ENCODE data around the gene NINL.
"Not testable (repeated sequence)": the region's sequence is repeated elsewhere in the genome, so short reads cannot be mapped to it uniquely, and the experiment has no call there.

NINL gene

GRCh38 chr20:25584905-25585704 lies at the start of gene NINL:
NINL (minus strand) TSS chr20:25585531; CDS start chr20:25526587, 58,944 bp downstream.
- peak; percentile 44 for DNase-seq (ENCODE audit: low read depth, low spot score)
- peak within 1 kb of the TSS; percentile 78 for H3K4me3 ChIP-seq (ENCODE audit: insufficient read length, low read depth)
- H3K36me3 ChIP-seq (ENCODE audit: insufficient read depth, insufficient read length, low read length): peaks cover 9% of the 10 kb centered on the region
- no peaks in the 10 kb centered on the region for H3K27me3 ChIP-seq (ENCODE audit: insufficient read depth, insufficient read length)
- no peak for TF ChIP-seq YY1 (IDR thresholded peaks at IDR 0.05; ENCODE audit: insufficient read depth, insufficient read length)
- no peak for TF ChIP-seq ZNF274 (IDR thresholded peaks at IDR 0.05; ENCODE audit: low read depth, low read length)
- TF ChIP-seq SUZ12 (IDR thresholded peaks at IDR 0.05; ENCODE audit: extremely low read depth, insufficient read depth, insufficient read length): no peak
- H3K9me3 ChIP-seq (ENCODE audit: insufficient read depth, low read length): no peaks in the 10 kb centered on the region
- peaks cover 8% of the 10 kb centered on the region for H3K4me1 ChIP-seq (ENCODE audit: insufficient read depth, insufficient read length)
- H3K9ac ChIP-seq (ENCODE audit: insufficient read length, low read depth): peak within 1 kb of the TSS; percentile 89

DNA sequence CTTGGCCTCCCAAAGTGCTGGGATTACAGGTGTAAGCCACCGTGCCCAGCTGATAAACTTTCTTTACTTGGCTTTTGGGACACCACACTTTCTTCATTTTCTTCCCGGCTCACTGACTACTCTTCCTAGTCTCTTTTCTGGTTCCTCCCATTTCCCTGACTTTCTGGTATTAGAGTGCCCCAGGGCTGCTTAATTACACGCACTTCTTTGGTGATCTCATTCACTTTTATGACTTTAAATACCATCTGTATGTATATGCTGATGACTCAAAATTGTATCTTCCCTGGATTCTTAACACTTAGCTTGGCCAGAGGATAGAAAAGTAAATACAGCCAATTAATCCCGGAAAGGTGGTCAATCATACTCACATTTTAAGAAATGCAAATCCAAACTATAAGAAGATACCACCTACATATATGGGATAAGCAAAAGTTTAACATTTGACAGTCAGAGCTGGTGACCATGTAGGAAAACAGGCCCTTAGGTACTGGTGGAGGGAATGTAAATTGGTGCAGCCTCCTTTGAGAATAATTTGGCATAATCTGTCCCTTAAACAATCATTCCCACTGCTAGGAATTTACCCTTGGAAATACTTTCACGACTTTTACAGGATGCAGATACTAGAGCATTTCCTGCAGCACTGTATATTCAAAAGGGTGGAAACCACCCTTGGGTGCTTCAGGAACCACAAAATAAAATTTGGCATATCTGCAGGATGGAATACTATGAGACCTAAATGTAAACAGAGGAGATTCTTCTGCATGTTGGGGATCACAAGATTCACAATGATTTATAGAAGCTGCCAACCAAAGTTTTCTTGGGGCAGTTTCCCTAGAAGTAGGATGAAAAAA lies 47.8 kb upstream of the NINL start:
- DNase-seq (ENCODE audit: low read depth, low spot score): no peak
- H3K4me3 ChIP-seq (ENCODE audit: insufficient read length, low read depth): no peak overlapping the region
- TF ChIP-seq YY1 (IDR thresholded peaks at IDR 0.05; ENCODE audit: insufficient read depth, insufficient read length) (no peak), ZNF274 (IDR thresholded peaks at IDR 0.05; ENCODE audit: low read depth, low read length) (no peak), SUZ12 (IDR thresholded peaks at IDR 0.05; ENCODE audit: extremely low read depth, insufficient read depth, insufficient read length) (no peak)
- H3K9ac ChIP-seq (ENCODE audit: insufficient read length, low read depth): no peak overlapping the region
- no peaks in the 10 kb centered on the region for H3K36me3 ChIP-seq (ENCODE audit: insufficient read depth, insufficient read length, low read length)
- peaks cover 23% of the 10 kb centered on the region for H3K9me3 ChIP-seq (ENCODE audit: insufficient read depth, low read length)
- no peaks in the 10 kb centered on the region for H3K27me3 ChIP-seq (ENCODE audit: insufficient read depth, insufficient read length)
- H3K4me1 ChIP-seq (ENCODE audit: insufficient read depth, insufficient read length): no peaks in the 10 kb centered on the region

DNA sequence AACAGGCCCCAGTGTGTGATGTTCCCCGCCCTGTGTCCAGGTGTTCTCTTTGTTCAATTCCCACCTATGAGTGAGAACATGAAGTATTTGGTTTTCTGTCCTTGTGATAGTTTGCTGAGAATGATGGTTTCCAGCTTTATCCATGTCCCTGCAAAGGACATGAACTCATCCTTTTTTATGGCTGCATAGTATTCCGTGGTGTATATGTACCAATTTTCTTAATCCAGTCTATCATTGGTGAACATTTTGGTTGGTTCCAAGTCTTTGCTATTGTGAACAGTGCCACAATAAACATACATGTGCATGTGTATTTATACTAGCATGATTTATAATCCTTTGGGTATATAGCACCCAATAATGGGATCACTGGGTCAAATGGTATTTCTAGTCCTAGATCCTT lies 45.3 kb upstream of the NINL start:
- H3K27me3 ChIP-seq (ENCODE audit: insufficient read depth, insufficient read length); H3K4me1 ChIP-seq (ENCODE audit: insufficient read depth, insufficient read length); H3K36me3 ChIP-seq (ENCODE audit: insufficient read depth, insufficient read length, low read length); H3K9me3 ChIP-seq (ENCODE audit: insufficient read depth, low read length); H3K4me3 ChIP-seq (ENCODE audit: insufficient read length, low read depth); DNase-seq (ENCODE audit: low read depth, low spot score); H3K9ac ChIP-seq (ENCODE audit: insufficient read length, low read depth): not testable (repeated sequence)

DNA sequence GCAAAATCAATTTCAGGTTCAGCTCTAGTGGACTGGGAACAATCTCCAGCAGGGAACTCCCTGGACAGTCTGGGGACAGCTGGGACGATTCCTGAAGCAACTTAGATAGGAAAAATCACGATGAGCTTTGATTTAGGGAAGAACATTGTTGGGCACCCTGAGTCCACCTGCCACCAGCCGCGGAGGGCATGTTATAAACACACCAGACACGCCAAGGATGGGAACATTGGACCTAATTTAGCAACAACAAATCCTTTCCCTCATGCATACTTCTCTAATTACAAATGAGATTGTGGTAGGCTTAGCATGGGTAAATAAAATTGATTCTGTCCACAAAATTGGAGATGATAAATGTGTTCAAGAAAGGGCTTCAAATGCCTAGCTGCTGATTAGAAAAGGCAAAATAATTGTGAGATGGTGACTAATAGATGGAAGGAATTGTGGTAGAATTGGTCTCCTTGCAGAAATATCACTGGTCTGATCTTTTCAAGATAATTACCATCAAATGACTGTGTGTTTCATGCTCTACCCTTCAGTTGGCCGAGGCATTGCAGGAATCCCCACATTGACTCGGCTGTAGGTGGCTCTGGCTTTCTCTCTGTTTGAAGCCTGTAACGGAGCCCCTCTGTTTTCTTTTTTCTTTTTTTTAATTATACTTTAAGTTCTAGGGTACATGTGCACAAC lies 44.6 kb upstream of the NINL start:
- H3K9ac ChIP-seq (ENCODE audit: insufficient read length, low read depth): no peak overlapping the region
- no peak for TF ChIP-seq ZNF274 (IDR thresholded peaks at IDR 0.05; ENCODE audit: low read depth, low read length)
- TF ChIP-seq SUZ12 (IDR thresholded peaks at IDR 0.05; ENCODE audit: extremely low read depth, insufficient read depth, insufficient read length): no peak
- no peak for TF ChIP-seq YY1 (IDR thresholded peaks at IDR 0.05; ENCODE audit: insufficient read depth, insufficient read length)
- H3K4me3 ChIP-seq (ENCODE audit: insufficient read length, low read depth): no peak overlapping the region
- H3K27me3 ChIP-seq (ENCODE audit: insufficient read depth, insufficient read length): no peaks in the 10 kb centered on the region
- H3K9me3 ChIP-seq (ENCODE audit: insufficient read depth, low read length): no peaks in the 10 kb centered on the region
- H3K36me3 ChIP-seq (ENCODE audit: insufficient read depth, insufficient read length, low read length): no peaks in the 10 kb centered on the region
- DNase-seq (ENCODE audit: low read depth, low spot score): no peak
- no peaks in the 10 kb centered on the region for H3K4me1 ChIP-seq (ENCODE audit: insufficient read depth, insufficient read length)

- peaks cover 8% of the 10 kb centered on the region for H3K27me3 ChIP-seq (ENCODE audit: insufficient read depth, insufficient read length)
- DNase-seq (ENCODE audit: low read depth, low spot score): no peak
- no peak overlapping the region for H3K9ac ChIP-seq (ENCODE audit: insufficient read length, low read depth)
- TF ChIP-seq YY1 (IDR thresholded peaks at IDR 0.05; ENCODE audit: insufficient read depth, insufficient read length) (no peak), ZNF274 (IDR thresholded peaks at IDR 0.05; ENCODE audit: low read depth, low read length) (no peak), SUZ12 (IDR thresholded peaks at IDR 0.05; ENCODE audit: extremely low read depth, insufficient read depth, insufficient read length) (no peak)
- no peaks in the 10 kb centered on the region for H3K36me3 ChIP-seq (ENCODE audit: insufficient read depth, insufficient read length, low read length)
- no peak overlapping the region for H3K4me3 ChIP-seq (ENCODE audit: insufficient read length, low read depth)
- no peaks in the 10 kb centered on the region for H3K9me3 ChIP-seq (ENCODE audit: insufficient read depth, low read length)
- H3K4me1 ChIP-seq (ENCODE audit: insufficient read depth, insufficient read length): no peaks in the 10 kb centered on the region
Observed at GRCh38 chr20:25626779-25627178, 41.4 kb upstream of the NINL start.

DNA sequence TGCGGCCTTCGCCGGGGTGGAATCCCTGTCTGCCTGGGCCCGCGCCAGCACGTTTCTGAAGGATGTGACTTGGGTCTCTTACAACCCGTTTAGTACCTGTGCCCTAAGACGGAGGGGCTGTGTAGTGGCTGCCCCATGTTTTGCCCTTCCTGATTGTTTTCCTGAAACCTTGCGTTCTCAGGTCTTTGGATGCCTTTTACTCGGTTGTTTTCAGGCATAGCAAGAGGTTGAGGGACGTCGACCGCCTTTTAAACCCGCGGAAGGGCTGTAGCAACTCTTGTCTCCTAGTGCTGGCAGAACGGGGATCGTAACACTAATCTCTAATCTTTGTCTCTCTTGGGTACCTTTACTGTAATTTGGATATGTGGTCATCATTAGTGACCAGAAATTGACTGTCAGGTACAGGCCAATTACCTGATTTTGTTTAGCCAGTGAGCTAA lies 39.2 kb upstream of the NINL start:
- TF ChIP-seq ZNF274 (IDR thresholded peaks at IDR 0.05; ENCODE audit: low read depth, low read length) (no peak), SUZ12 (IDR thresholded peaks at IDR 0.05; ENCODE audit: extremely low read depth, insufficient read depth, insufficient read length) (no peak), YY1 (IDR thresholded peaks at IDR 0.05; ENCODE audit: insufficient read depth, insufficient read length) (no peak)
- Histone ChIP-seq H3K9ac (ENCODE audit: insufficient read length, low read depth) (peak overlapping the region; percentile 90), H3K9me3 (ENCODE audit: insufficient read depth, low read length) (no peaks in the 10 kb centered on the region), H3K4me1 (ENCODE audit: insufficient read depth, insufficient read length) (no peaks in the 10 kb centered on the region), H3K4me3 (ENCODE audit: insufficient read length, low read depth) (peak overlapping the region; percentile 78), H3K27me3 (ENCODE audit: insufficient read depth, insufficient read length) (peaks cover 8% of the 10 kb centered on the region), H3K36me3 (ENCODE audit: insufficient read depth, insufficient read length, low read length) (peaks cover 7% of the 10 kb centered on the region)
- DNase-seq (ENCODE audit: low read depth, low spot score): no peak
